GM19438 (cell line): ENCODE results near the gene LRRN4CL.
A peak's percentile ranks its signal among the peaks of the same experiment; 100 is the strongest.
"Not testable (repeated sequence)": the region's sequence is repeated elsewhere in the genome, so short reads cannot be mapped to it uniquely, and the experiment has no call there.

Experiments
- ATAC-seq: cut with Tn5 transposase; IDR thresholded peaks from one replicate; pipeline ENCODE4 v1.9.1; 2021; ENCODE audit warnings: low read depth; ENCODE audit not compliant: unreplicated experiment

LRRN4CL gene

DNA sequence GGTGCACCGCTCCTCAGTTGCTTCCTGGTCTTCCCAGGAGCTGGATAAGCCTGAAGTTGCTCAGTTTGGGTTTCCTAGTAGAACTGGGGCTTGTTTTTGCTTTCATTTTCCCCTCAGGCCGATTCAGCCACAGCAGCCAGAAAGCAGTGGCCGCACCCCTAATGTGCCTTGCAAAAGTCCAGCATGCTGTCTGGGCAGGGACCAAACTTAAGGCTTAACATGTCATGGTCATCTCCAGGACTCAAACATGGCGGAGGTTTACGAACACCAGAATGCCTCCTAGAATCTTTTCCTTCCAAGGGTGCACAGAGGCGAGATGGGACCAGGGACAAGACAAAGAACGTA is 20.6 kb upstream of the LRRN4CL start:
- ATAC-seq = no peak

DNA sequence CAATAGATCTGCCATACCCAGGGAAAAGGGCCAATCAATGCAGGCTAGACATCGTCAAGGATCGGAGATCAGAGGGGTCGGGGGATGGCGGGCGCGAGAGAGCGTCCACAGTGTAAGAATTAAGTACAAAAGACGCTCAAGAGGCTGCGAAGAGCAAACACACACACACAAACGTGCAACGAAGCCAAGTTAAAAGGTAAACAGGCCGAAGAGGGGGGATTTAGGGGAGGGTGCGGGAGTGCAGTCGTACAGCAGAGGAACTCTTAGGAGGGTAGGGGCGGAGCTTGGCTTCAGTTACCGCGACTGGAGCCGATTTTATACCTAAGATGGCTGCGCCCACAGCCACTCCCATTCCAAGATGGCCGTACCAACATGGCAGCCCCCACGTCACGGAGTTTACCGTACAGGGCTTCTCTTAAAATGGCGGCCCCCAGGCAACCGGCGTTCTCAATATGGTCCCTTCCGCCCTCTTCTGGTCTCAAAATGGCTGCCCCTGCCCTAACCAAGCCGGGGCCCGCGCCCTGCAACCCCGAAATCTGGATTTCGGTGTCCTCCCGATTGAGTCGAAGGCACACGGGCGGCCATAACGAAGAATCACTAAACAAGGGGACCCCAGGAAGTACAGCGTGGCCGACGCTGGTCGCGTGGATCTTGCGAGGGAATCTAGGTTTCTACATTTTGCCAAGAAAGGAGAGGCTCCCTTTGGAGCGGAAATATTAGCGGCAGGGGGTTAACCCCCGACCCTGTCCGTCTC is 20.1 kb upstream of the LRRN4CL start:
- ATAC-seq = peak; percentile 56

DNA sequence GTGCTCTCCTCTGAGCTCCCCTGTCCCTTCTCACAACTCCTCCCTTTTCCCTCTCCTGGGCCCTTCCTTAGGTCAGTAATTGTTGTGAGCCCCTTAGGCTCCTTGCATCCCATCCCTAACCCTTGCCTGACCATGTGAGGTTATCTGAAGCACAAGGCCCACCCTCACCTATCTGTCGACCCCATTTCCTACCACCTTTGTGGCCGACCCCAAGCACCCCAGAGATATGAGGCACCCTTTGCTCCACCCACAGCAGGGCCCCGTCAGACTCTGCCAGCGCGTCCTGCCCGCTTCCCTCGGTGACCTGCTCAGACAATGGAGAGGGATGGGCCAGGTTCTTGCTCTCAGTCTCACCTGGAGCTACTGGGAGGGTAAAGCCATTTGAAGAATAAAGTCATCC is 19.5 kb upstream of the LRRN4CL start:
- no peak for ATAC-seq

DNA sequence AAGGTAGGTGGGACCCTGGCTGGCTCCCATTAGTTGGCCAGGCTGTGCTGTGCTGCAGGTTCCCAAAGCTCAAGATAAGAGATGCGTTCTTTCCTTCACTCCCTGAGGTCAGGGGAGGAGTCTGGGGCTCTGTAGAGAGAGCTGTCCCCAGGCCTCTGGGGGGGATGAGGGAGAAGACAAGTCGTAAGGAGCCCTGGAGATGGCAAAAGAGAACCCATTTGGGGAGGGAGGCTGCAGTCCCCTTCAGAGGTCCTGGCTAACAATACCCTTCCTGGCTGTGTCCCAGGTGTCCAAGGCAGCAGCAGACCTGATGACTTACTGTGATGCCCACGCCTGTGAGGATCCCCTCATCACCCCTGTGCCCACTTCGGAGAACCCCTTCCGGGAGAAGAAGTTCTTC is 19.1 kb upstream of the LRRN4CL start:
- ATAC-seq = no peak

DNA sequence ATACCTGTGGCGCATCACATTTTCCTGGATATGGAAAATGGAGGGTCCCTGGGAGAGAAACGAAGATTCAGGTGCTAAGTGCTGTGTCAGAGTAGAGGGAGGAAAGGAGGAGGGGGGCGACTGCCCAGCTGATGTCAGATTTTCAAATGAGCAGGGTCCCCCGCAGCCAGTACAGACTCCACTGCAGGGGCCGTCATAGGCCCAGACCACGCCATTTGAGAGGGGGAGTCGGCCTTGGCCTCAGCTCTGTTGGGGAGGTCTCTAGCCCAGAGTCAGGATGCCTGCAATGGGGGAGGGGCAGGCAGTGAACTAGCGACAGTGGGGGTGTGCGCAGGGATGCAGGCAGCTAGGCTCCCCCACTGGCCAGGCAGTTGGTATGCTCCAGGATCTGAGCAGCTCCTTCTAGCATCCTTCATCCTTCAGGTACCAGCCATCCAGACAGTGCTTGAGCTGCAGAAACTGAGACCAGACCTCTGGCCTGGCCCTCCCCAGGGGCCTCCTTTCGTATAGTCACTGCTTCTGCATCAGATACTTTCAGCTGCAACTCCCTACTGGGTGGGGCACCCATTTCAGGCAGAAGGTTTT is 18.0 kb upstream of the LRRN4CL start, which contains the start of the genes BSCL2 and GNG3:
Gene BSCL2, minus strand, starts transcription at position 148 of the 585 bp plus-strand sequence. CDS start 229 bp downstream, outside the sequence.
Gene GNG3, plus strand, starts transcription at position 400 of the 585 bp plus-strand sequence. CDS start 620 bp downstream, outside the sequence.
- no peak for ATAC-seq

DNA sequence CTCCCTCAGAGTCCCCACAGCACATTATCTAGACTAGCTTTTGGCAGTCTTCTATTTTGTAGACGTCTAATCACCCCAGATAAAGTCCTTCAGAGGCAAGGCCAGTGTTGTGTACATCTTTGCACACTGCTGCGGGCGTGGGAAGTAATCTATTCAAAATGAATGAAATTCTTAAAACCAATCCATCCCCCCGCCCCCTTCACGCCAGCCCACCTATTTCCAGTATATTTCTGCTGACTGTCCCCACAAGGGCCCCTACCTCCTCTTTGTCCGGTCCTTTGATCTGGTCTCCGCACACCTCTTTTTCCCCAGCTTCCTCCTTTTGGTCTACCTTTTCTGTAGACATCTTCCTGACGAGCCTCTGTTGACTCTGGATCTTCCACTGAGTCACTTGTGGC is 17.5 kb upstream of the LRRN4CL start:
- ATAC-seq = no peak

DNA sequence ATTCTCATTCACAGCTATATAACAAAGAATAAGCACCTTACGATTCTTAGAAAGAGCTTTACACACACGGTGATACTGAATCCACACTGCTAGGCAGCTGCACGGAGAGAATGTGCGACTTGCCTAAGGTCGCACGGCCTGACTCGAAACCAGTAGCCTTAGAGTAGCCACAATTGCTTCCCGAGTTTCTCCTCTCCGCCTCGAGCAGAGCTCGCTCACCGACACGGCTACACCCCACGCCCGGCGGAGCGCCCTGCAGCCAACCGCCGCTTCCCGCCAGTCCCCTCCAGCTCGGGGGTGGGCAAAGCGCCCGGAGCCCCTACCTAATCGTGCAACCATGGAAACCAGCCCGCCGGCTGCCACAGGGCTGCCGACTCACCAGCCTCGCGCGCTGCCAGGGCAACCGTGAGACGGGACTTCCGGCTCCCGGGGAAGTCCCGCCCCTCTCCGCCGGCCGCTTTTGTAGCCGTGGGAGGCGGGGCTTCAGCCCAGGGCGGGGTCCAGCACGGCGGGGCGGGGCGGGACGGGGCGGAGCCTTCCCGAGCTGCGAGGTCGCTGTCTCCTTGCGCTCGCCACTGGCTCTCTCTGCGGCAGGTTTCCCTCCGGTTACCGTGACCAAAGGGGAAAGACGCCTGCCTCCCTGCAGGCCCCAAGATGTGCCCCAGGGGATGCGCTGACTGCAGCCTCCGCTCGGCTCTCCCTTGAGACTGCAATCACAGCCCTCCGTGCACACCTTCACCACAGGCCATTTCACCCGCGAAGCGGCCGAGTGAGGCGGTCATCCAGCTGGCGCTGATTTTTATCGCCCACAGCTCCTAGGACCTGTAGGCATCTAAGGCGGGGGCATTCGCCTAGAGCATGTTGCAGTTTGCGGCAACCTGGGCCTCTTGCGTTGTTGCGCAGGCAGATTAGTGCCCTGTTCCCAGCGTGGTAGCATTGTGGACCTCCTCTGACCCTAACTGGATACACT is 16.8 kb upstream of the LRRN4CL start:
- peak; percentile 50 for ATAC-seq

DNA sequence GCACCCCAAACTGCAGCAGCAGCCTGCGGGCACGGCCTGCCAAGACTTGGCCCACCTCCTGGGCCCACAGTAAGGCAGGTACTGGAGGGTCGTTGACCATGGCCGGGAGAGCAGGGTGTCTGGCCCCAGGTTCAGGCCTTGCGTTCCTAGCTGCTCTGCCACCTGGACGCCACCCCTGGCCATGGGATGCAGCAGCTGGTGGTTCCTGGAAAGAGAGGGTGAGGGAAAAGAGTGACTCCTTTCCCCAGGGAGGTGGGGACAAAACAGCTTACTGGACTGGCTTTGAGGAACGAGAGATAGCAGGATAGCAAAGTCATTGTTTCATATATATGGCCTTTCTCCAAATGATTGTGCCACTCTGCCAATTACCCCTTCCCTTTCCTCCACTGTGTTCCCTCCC is 16.1 kb upstream of the LRRN4CL start:
- no peak for ATAC-seq

DNA sequence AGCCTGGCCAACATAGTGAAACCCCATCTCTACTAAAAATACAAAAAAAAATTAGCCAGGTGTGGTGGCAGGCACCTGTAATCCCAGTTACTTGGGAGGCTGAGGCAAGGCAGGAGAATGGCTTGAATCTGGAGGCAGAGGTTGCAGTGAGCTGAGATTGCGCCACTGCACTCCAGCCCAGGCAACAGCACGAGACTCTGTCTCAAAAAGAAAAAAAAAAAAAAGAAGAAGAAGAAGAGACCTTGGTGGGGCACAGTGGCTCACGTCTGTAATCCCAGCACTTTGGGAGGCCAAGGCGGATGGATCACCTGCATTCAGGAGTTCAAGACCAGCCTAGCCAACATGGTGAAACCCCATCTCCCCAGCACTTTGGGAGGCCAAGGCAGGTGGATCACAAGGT is 14.6 kb upstream of the LRRN4CL start:
- ATAC-seq = not testable (repeated sequence)

DNA sequence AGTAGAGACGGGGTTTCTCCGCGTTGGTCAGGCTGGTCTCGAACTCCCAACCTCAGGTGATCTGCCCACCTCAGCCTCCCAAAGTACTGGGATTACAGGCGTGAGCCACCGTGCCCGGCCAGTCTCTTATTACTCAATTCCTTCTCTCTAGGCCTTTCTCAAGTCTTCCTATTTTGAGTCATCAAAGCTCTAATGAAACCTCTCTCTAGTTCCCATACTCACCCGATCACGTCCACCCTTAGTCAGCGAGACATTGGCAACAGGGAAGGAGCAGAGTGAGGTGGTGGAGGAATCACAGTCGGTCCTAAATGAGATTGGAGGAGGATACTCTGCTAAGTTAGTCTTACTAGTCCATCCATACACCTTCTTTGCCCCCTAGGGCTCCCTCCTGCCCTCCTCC is 12.9 kb upstream of the LRRN4CL start:
- no peak for ATAC-seq

DNA sequence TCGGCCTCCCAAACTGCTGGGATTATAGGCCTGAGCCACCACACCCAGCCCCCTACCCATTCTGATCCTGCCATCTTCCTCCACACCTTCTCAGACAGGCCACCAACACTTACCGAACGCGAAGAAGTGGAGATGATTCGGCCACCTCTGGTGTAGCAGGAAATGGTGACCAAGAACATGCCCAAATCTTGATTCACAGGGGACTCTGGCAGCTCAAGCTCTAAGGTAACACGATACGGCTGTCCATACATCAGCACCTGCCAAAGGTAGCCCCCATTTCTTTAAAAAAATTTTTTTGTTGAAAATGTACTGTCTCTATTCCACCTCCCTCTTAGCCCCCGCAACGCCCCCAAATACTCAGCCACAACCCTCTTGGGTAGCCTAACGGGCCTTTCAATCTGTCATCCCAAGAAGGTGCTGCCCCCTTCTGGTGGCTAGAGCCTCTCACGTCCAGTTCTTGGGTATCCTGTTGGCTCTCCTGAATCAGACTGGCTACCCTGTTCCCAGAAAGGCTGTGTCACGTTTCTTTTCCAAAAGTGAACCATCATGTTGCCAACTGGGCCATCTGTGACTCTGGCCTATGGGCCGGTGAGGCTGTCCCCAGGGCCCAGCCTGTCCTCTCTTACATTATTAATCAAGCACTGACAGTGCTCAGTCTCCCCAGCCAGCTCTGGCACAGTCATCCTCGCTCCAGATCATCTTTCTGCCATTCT is 5.3 kb upstream of the LRRN4CL start:
- no peak for ATAC-seq

DNA sequence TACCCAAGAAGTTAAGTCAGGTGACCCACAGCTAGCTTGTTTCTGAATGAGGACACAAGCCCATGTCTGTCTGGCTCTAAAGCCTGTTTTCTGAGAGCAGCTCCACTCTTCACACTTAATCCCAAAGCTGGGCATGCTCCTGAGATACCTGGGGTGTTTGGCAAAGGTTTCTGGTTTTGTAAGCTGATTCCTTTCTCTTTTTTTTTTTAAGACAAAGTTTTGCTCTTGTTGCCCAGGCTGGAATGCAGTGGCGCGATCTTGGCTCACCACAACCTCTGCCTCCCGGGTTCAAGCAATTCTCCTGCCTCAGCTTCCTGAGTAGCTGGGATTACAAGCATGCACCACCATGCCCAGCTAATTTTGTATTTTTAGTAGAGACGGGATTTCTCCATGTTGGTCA is 4.3 kb upstream of the LRRN4CL start:
- not testable (repeated sequence) for ATAC-seq

DNA sequence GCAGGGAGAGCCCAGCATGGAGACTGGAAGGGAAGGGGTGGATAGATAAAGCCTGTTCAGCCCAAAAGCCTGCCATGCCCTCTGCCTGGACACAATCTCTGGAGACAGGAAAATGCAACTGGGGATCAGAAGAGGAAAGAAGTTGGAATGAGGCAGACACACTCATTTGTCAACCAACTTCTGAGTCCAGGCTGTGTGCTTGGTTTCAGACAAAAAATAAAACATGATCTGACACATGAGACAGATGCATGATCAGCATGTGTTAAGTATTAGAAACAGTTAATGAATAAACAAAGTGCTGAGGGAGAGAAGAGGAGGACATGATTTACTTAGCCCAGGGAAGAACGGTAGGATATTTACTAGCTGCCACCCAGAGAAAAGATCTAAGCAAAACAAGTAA is 839 bp downstream of the LRRN4CL start:
- no peak for ATAC-seq

DNA sequence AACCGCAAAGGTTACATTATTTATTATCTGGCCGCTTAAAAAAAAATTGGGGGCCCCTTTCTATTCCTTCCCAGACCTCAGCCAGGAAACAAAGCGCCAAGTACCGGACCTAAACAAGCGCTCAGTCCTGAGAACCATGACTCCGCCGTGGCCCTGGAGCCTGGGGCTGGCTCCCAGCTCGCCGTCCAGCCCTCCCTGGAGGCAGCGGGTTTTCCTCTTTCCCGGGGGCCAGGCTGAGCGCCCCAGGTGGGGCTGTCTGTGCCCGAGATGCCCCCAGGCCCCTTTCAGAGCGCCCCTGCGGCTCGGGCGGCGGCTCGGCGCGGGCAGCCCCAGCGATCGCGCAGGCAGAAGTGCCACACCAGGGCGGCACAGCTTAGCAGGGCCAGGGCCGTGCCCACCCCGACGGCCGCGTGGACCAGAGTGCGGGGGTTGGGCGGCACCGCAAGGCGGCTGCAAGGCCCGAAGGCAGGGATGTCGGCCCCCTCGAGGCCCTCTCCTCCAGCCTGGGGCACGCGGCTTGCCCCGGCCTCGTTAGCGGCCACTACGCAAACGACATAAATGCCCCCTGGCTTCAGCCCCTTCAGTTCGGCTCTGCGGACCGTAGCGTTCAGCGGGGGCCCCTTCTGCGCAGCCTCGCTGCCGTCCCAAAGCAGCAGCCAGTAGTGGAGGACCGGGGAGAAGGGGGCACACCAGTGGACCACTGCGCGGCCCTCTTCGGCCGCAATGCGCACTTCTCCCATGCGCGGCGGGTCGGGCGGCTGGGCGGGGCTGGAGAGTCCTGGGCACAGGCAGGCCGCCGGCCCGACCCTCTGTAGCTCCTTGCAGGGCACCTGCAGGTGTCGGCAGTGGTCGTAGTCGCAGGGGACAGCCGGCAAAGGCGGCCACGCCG is 1.6 kb downstream of the LRRN4CL start:
- no peak for ATAC-seq

DNA sequence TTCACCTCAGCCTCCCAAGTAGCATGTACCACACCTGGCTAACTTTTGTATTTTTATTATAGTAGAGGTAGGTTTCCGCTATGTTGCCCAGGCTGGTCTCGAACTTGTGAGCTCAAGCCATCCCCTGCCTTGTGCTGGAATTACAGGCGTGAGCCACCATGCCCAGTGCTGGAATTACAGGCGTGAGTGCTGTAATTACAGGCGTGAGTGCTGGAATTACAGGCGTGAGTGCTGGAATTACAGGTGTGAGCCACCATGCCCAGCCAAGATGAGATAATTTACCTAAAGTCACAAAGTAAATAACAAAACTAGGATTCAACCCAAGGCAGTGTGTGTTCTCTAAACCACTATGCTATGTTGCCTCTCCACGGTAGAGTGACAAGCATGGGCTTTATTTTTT is 6.8 kb downstream of the LRRN4CL start:
- ATAC-seq = no peak

DNA sequence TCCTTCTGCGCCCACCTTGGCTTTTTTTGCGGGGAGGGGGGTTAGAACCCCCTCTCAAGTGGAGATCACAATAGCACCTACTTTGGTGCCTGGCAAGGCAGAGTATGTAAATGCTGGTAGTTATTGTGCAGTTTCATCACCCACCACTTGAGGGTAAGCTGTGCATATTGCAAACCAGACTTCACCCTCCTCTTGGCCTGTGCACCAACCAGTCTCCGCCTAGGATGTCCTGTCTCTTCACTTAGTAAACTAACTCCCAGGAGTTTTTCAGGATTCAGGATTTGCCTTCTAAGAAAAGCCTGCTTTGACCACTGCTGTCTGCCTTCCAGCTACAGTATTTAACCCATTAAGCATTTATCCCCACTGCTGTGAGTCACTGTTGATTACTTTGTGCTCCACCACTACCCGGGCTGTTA is 8.5 kb downstream of the LRRN4CL start:
- ATAC-seq = no peak

DNA sequence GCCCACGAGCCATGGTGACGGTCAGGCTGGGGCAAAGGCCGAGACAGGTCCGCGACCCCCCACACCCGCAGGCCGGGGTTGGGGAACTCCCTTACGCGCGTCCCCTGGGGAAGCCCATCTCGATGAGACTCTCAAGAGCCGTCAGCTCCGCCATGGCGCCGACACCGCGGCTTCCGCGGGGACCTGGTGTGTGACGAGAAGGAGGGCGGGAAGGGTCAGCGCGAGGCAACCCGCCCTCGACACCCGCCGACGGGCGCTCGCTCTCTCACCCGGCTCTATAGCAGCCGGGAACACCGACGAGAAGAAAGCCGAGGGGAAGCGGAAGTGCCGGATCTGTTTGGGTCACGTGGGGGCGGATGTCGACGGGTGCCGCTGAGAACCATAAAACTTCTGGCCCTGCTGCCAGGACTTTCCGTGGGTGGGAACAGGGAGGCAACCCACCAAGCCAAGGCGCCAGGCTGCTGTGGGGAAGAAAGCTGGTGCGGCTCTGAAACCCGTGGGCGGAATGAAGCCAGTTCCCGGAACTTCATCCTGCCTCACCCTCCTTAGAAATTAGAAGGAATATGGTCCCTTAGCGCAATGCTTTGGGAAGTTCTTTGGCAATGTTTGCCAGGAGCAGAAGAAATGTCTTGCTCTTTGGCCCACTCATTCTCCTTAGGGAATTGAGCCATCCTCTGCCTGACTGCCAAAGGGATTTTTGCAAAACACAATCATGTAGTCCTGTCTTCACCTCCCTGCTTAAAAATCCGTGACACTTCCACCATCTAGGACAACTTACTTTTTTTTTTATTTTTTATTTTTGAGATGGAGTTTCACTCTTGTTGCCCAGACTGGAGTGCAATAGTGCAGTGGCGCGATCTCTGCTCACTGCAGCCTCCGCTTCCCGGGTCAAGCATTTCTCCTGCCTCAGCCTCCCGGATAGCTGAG is 10.3 kb downstream of the LRRN4CL start, which contains the start of gene UBXN1:
Gene UBXN1, minus strand, starts transcription at position 304 of the 927 bp plus-strand sequence. Its CDS starts 150 bp downstream, at position 154.
- ATAC-seq = peak; percentile 73

DNA sequence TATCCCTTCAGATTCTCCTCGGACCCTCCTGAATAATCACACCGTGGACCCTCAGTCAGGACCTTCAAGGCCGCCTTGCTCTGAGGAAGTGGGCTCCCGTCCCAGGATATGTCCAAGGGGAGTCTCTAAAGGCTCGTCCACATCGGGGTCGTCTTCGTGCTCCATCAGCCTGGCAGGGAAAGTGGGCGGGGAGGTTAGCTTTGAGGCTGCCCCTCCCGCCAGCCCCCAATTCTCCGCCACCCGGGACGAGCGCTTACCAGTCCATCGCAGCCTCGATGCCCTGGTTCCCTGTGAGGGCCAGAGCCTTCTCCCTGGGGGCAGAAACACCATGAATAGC is 10.9 kb downstream of the LRRN4CL start:
- no peak for ATAC-seq
